Measurements from ENCODE around the gene METTL5.

DNA sequence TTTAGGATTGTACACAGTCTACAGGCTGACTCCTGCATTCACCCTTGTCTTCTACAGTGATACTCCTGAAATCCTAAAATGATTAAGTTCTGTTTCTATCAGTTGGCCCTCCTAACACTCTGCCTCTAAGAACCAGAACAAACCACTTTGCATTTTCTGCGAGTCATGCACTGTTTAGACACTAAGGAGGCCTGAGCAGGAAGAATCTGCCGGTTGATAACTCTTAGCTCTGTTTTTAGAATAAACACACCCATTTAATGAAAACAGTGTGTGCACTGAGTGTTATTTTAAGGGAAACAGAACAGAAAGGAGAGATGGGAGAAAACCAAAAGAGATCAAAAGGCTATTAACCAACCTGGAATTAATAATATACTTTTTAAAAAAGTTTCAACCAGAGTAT, 48.9 kb downstream of the METTL5 start:
- TF ChIP-seq, protein P1, sequence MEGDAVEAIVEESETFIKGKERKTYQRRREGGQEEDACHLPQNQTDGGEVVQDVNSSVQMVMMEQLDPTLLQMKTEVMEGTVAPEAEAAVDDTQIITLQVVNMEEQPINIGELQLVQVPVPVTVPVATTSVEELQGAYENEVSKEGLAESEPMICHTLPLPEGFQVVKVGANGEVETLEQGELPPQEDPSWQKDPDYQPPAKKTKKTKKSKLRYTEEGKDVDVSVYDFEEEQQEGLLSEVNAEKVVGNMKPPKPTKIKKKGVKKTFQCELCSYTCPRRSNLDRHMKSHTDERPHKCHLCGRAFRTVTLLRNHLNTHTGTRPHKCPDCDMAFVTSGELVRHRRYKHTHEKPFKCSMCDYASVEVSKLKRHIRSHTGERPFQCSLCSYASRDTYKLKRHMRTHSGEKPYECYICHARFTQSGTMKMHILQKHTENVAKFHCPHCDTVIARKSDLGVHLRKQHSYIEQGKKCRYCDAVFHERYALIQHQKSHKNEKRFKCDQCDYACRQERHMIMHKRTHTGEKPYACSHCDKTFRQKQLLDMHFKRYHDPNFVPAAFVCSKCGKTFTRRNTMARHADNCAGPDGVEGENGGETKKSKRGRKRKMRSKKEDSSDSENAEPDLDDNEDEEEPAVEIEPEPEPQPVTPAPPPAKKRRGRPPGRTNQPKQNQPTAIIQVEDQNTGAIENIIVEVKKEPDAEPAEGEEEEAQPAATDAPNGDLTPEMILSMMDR (IDR thresholded peaks at IDR 0.05): no peak
- TF ChIP-seq POLR2A (IDR thresholded peaks at IDR 0.05): no peak
